Measurements from ENCODE around the gene SLC6A3. TPM values are rescaled to one million over a fixed set of nuclear protein-coding genes. Genes with fewer than 3 reads are reported as not detected.

Gene SLC6A3
- total and polyA plus RNA-seq, 2 donors (not counting 1 experiment from before 2014, with no cell fraction given), result 0.01 to 0.15 TPM

GRCh38 chr5:1412621-1413020 is 32.6 kb downstream of the SLC6A3 start:
- Mint-ChIP-seq H3K27ac (no peak overlapping the region), H3K9me3 (ENCODE audit: insufficient read depth) (no peaks in the 10 kb centered on the region), H3K4me1 (peaks cover 9% of the 10 kb centered on the region), H3K4me3 (no peak overlapping the region), H3K27me3 (peaks cover 27% of the 10 kb centered on the region)
- DNase-seq (no peak), ATAC-seq (ENCODE audit: low read depth) (no peak)
- no peak overlapping the region for H3K4me2 ChIP-seq (replicated peaks; ENCODE audit: low read depth, low read length, poor library complexity, severe bottlenecking)
- no peaks in the 10 kb centered on the region for H4K20me1 ChIP-seq (ENCODE audit: control insufficient read depth, insufficient read depth, low read length, poor library complexity, severe bottlenecking)
- no peaks in the 10 kb centered on the region for H3K36me3 ChIP-seq (replicated peaks in 1 of 2; ENCODE audit: control extremely low read depth in 1 of 2, control insufficient read depth in 1 of 2, extremely low read depth in 1 of 2, insufficient read depth in 2 of 2, low read length in 1 of 2)
- H3K27me3 ChIP-seq (replicated peaks in 1 of 4; ENCODE audit: control extremely low read depth in 1 of 4, control insufficient read depth in 3 of 4, insufficient read depth in 4 of 4, low read length in 3 of 4), result peaks cover 0 to 28% (median 2%) of the 10 kb centered on the region in 4 experiments
- no peak overlapping the region for H3K4me3 ChIP-seq (ENCODE audit: control extremely low read depth in 1 of 5, extremely low read depth in 1 of 5, insufficient read depth in 1 of 5, low read depth in 2 of 5, low read length in 4 of 5)
- peaks cover 0 to 5% (median 0%) of the 10 kb centered on the region in 3 donors for H3K9me3 ChIP-seq (ENCODE audit: control extremely low read depth in 1 of 3, control insufficient read depth in 2 of 3, insufficient read depth in 1 of 3, low read length in 2 of 3)
- no peaks in the 10 kb centered on the region for H3K79me2 ChIP-seq (ENCODE audit: control insufficient read depth, insufficient read depth, low read length)
- WGBS (ENCODE audit: insufficient coverage), result 77% methylated on average over 10 of the region's 10 CpGs
- no peak for TF ChIP-seq CTCF (IDR thresholded peaks at IDR 0.05)
- no peak for TF ChIP-seq EZH2 (IDR thresholded peaks at IDR 0.05; ENCODE audit: borderline replicate concordance, insufficient read depth, low read depth, low read length, poor library complexity, severe bottlenecking)
- H3K4me1 ChIP-seq (ENCODE audit: control insufficient read depth in 2 of 2, insufficient read depth in 2 of 2, low read length in 2 of 2), result peaks cover 0 to 6% of the 10 kb centered on the region in 2 donors
- POLR2A ChIA-PET, result no interaction called here
- no peak overlapping the region for H3K9ac ChIP-seq (ENCODE audit: low read length)
- no peak overlapping the region for H3K27ac ChIP-seq (ENCODE audit: low read length in 2 of 2)
- CTCF ChIA-PET, result interaction anchor here (0.6 kb wide), 1 partner anchor 55 kb away, joined by 3 read pairs; no protein-coding TSS in a partner anchor
- H2AFZ ChIP-seq (ENCODE audit: insufficient read depth, low read depth, low read length, poor library complexity, severe bottlenecking), result no peak overlapping the region
- intact Hi-C loops (cut with micrococcal nuclease), result no loop called here

- Histone ChIP-seq H3K36me3 (replicated peaks in 1 of 2; ENCODE audit: control extremely low read depth in 1 of 2, control insufficient read depth in 1 of 2, extremely low read depth in 1 of 2, insufficient read depth in 2 of 2, low read length in 1 of 2) (no peaks in the 10 kb centered on the region), H3K9ac (ENCODE audit: low read length) (no peak overlapping the region), H3K4me1 (ENCODE audit: control insufficient read depth in 2 of 2, insufficient read depth in 2 of 2, low read length in 2 of 2) (peaks cover 0 to 6% of the 10 kb centered on the region in 2 donors), H3K27ac (ENCODE audit: low read length in 2 of 2) (no peak overlapping the region), H2AFZ (ENCODE audit: insufficient read depth, low read depth, low read length, poor library complexity, severe bottlenecking) (no peak overlapping the region), H3K9me3 (ENCODE audit: control extremely low read depth in 1 of 3, control insufficient read depth in 2 of 3, insufficient read depth in 1 of 3, low read length in 2 of 3) (peaks cover 0 to 5% (median 0%) of the 10 kb centered on the region in 3 donors), H3K4me3 (ENCODE audit: control extremely low read depth in 1 of 5, extremely low read depth in 1 of 5, insufficient read depth in 1 of 5, low read depth in 2 of 5, low read length in 4 of 5) (no peak overlapping the region), H3K27me3 (replicated peaks in 1 of 4; ENCODE audit: control extremely low read depth in 1 of 4, control insufficient read depth in 3 of 4, insufficient read depth in 4 of 4, low read length in 3 of 4) (peaks cover 0 to 28% (median 2%) of the 10 kb centered on the region in 4 experiments), H3K79me2 (ENCODE audit: control insufficient read depth, insufficient read depth, low read length) (no peaks in the 10 kb centered on the region), H4K20me1 (ENCODE audit: control insufficient read depth, insufficient read depth, low read length, poor library complexity, severe bottlenecking) (no peaks in the 10 kb centered on the region), H3K4me2 (replicated peaks; ENCODE audit: low read depth, low read length, poor library complexity, severe bottlenecking) (no peak overlapping the region)
- no peaks in the 10 kb centered on the region for H3K9me3 Mint-ChIP-seq (ENCODE audit: insufficient read depth)
- H3K27ac Mint-ChIP-seq, result no peak overlapping the region
- intact Hi-C loops (cut with micrococcal nuclease), result no loop called here
- DNase-seq (no peak), ATAC-seq (ENCODE audit: low read depth) (peak; percentile 49)
- no peak for TF ChIP-seq EZH2 (IDR thresholded peaks at IDR 0.05; ENCODE audit: borderline replicate concordance, insufficient read depth, low read depth, low read length, poor library complexity, severe bottlenecking)
- peaks cover 9% of the 10 kb centered on the region for H3K4me1 Mint-ChIP-seq
- 33% methylated on average over 12 of the region's 16 CpGs for WGBS (ENCODE audit: insufficient coverage)
- ChIA-PET POLR2A (no interaction called here), CTCF (interaction anchor here (0.6 kb wide), 1 partner anchor 56 kb away, joined by 3 read pairs; no protein-coding TSS in a partner anchor)
- H3K4me3 Mint-ChIP-seq, result no peak overlapping the region
- peaks cover 30% of the 10 kb centered on the region for H3K27me3 Mint-ChIP-seq
Measured at GRCh38 chr5:1412163-1412562, 33.1 kb downstream of the SLC6A3 start.

Measured in B cell (primary cell).